Activated T-helper 9 cell treated with anti-CD3 and anti-CD28 coated beads, Interleukin-2, amount 50 U/mL, for 16 hours (primary cell): ENCODE measurements around the gene COX19.
A peak's percentile ranks its signal among the peaks of the same experiment; 100 is the strongest.
"Not testable (repeated sequence)": the region's sequence is repeated elsewhere in the genome, so short reads cannot be mapped to it uniquely, and the experiment has no call there.

Experiments
- DNase-seq: peaks from one replicate; pipeline ENCODE4 v3.0.0-alpha.2; 2020; ENCODE audit warnings: low read depth

Gene COX19

GRCh38 chr7:960269-960871 is 15.0 kb downstream of the COX19 start:
- DNase-seq, result no peak

GRCh38 chr7:959740-960139 is 15.6 kb downstream of the COX19 start:
- DNase-seq, result not testable (repeated sequence)

DNA sequence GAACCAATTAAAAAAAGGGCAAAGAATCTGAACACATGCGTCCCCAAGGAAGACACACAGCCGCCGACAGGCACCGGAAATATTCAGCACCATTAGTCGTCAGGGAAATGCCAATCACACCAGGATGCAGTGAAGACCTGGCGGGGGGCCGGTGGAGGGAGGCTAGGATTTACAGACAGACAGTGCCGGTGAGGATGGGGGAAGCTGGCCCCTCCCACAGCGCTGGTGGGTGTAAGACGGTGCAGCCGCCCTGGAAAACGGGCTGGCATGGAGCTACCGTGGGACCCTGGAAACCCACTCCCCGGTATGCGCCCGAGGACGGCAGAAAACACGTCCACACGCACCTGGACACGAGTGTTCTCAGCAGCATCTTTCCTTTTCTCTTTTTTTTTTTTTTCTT is 16.1 kb downstream of the COX19 start:
- no peak for DNase-seq

DNA sequence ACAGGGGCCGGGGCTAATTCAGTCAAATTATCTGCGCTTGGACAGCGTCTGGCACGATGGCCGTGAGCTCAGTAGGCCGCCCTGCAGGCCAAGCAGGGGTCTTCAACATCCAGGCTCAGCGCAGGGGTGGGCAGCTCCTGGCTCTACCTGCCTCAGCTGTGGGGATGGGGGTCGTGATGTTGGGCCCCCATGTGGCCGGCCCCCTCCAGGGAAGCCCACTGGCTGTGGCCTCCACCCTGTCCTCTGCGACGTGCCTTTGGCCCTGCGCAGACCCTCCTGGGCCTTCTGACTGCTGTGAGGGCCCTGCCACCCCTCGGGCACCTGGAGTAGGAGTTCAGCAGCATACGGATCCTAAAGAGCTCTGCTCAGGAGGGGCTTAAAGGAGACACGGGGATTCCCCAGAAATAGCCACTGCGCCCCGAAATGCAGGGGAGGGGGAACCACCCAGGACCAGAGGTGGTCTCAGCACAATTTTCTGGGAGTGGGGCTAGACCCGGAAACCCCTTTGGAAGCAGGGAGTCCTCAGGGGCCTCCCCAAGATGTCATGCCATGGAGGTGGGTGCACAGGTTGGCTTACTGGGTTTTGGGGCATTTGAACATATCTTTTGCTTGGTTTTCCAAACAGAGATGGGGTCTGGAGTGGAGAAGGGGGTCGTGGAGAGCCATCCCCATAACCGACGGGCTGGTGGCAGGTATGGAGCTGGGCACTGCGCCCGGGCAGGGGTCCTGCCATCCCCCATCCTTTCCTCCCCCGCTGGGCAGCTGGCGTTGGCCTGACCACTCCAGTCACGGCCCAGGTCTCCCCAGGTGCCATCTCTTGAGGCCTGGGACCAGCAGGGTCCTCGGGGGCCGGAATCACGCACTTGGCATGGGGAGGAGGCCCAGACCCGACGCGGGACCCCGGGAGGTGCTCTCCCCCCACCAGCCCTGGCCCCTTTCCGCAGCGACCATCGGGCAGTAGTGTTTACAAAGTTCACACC is 16.8 kb downstream of the COX19 start:
- DNase-seq, result no peak

- no peak for DNase-seq
These were observed 17.7 kb downstream of the COX19 start for GRCh38 chr7:957418-958220.

- no peak for DNase-seq
These were observed 19.3 kb downstream of the COX19 start for GRCh38 chr7:956031-956430.

- peak; percentile 51 for DNase-seq
These were observed 20.8 kb downstream of the COX19 start, which contains the start of gene ADAP1 for GRCh38 chr7:954330-955238. Gene ADAP1 (minus strand): TSS chr7:954680. CDS start chr7:954477, 203 bp downstream.

DNA sequence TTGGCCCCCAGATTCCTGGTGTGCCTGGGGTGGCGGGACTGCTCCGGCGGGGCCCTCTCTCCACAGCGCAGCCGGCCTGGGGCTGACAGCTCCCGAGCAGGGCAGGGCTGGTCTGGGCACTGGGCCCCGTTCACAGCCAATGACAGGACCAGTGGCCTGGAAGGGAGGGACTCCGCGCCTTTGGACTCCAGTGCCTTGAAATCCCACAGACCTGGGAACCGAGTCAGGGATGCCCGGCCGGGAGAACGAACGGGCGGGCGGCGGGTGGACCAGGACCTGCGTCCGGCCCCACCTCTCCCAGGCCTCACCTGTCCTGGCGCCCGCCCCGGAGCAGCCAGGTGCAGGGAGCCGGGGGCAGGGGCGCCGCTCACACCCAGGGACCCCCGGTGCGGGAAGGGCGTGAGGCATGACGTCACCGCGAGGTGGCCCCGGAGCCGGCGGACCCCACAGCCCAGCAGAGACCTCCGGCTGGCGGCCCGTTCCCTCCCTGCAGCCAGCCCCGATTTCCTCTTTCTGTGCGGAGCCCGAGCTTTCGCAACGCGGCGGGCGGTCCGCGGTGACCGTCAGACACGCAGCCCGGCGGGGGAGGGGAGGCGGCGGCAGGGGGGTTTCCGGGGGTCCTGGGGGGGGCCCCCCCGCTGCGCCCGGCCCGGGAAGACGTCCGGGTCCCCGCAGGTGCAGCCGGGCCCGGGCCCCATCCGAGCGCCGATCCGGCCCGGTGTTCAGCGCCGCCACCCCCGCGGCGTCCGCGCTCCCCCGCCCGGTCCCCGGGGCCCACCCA is 21.6 kb downstream of the COX19 start:
- no peak for DNase-seq

DNA sequence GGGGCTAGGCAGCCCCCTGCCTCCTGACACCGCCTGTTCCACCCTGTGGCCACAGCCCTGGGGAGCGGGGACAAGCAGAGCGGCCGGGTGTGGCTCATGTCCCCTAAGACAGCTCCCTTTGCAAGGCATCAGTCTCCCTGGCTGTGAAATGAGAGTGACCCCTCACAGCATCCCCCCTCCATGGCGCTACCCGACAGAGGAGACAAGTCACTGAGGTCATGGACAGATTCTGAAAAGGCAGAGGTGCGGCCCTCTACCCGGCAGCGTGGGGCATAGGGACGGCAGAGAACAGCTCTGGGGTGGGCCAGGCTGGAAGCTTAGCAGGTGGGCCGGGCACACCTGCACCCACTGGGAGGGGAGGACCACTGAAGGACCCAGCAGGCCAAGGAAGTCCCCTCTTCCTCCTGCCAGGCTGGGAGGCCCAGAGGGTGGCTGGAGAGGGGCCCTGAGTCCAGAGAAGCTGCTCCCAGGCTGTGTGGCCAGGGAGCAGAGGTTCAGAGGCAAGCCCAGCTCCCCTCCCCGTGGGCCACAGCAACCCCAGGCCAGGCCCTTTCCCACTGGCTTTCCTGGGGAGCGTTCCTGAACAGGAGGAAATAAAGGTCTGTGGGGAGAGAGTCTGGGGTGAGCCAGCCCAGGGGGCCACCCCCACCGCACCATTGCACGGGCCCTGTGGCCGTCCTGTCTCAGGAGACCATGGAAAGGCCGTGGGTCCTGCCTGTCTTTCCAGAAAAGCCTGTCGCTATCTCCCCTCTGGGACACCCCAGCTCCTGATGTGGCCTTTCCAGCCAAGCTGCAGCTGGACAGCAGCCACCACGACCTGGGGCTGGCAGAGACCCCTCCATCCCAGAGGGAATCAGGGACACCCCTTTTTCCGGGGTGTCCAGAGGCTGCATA is 22.6 kb downstream of the COX19 start:
- DNase-seq, result no peak

- DNase-seq, result no peak
These were observed 23.3 kb downstream of the COX19 start for GRCh38 chr7:951881-952547.

- DNase-seq, result no peak
These were observed 26.1 kb downstream of the COX19 start for GRCh38 chr7:949021-949934.

DNA sequence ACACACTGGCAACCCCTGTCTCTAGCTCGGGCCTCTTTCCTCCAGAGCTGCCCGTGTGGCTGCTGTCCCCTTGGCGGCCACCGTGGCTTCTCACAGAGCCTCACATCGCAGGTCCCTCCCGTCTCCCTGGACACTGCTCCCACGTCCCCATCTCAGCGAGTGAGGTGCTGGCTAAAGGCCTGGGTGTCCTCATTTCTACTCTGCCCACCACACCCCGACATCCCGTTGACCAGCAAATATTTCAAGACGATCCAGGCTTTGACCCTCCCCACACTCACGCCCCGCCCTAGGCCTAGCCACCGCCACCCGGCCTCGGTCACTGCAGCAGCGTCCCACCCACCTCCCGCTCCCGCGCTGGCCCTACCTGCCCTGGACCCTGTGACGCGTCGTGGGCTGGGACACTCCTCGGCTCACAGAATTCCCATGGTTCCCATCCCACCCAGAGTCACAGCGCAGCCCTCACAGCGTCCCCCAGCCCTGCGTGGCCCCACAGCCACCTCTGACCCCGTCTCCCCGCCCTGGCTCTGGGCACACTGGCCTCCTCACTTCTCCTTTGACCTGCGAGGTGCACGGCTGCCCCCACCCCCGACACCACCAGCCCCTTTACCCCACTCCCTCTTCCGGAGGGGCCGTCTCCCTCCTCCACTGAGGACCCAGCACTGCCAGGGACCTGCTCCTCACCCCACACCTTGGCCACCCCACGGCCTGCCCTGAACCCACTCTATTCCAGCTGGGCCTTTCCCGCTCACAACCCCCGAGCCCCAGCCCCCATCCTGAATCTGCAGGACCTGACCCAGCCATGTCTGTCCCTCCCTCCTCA is 27.7 kb downstream of the COX19 start:
- DNase-seq, result no peak

DNA sequence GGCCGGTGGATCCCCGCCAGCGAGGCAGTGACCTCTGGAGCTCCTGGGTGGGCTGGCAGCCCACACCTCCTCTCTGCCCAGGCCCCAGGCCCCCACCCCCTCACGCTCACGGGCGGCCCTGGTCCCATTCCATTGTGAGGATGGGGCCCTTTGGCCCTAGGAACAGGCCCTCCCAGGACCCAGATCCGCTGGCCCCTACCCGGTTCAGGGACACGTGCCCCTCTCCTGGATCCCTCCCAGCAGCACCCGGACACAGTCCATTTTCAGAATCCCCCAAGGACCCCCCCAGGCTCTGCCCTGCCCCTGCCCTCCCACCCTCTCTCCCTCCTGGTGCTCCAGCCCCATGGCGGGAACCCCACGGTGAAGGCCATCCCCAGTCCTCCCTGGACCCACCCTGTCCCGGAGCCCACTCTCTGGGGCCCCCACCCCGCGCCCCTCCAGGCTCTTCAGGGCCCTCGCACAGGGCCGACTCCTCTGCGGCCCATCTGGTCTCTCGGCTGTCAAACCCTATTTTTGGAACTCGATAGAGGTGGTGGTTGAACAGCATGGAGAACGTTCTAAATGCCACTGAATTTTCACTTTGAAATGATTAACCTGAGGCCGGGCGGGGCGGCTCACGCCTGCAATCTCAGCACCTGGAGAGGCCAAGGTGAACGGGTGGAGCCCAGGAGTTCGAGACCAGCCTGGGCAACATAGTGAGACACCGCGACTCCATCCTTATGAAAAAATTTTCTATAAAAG is 28.9 kb downstream of the COX19 start:
- DNase-seq, result no peak

DNA sequence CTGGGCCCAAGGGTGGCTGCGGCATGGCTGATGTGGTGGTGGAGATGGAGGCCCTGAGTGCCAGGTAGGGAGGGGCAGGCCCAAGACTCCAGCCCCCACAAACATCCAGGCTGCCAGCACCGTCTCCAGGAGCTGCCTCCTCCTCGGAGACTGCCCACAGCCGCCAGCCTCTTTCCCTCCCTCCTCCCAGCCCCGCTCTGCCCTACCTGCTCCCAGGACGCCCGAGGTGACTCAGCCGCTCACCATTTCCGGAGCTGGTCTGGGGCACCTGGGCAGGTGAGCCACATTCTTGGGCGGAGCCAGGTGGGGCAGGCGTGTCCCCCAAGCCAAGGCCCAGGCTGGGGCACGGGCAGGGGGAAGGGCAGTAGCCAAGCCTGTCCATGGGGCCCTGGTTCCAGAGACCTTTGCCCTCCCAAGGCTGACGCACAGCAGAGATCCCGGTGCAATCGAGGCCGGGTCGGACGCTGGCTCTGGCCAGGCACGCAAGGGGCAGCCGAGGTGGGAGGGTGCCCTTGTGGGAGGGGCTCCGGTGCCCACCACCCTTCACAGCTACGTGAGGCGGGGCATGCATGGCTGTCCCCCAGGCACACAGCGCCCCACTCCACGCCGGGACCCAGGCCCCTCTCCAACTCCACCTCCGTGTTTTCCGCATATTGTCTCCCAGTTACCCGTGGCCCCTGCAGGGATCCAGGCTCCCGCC is 29.6 kb downstream of the COX19 start:
- DNase-seq, result no peak

DNA sequence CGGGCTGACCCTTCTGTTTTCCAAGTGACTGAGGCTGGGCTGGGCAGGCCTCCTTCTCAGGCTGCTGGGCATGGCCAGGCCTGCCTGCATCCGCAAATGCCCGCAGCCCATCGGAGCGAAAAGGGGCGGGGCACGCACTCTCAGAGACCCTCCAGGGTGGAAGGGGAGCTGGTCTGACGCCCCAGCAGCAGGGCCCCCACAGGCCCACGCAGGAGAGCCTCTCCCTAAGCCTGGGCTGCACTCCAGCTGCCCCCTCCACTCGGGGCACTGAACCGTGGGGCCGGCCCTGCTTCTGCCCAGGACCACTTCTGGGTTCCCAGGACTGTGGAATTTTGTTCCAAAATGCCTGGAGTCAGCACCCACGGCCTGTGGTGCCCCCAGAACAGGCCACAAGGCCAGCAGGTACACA is 30.2 kb downstream of the COX19 start:
- DNase-seq, result no peak

DNA sequence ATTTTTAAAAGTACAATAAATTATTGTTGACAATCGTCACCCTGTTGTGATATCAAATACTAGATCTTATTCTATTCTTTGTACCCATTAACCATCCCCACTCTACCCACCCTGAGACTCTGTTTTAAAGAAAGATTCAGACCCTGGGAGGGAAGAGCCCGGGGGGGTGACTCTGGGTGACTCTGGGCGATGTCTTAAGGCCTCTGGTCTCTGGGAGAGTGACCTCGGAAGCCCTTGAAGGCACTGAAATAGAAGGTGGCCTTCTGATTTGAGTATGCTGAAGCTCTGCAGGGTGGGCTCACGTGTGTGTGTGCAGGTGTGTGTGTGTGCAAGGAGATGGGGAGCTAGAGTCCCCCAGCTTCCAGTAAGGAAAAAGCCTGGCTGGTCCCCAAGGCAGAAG is 30.6 kb downstream of the COX19 start:
- DNase-seq, result no peak
